Measurements from ENCODE around the gene RAPGEF6.

RAPGEF6 gene

GRCh38 chr5:131575660-131576227, 59.3 kb downstream of the RAPGEF6 start:
- Histone ChIP-seq H3K4me3 (ENCODE audit: low read depth in 1 of 2, low read length in 2 of 2) (no peak overlapping the region), H3K27me3 (ENCODE audit: low read depth, low read length) (no peaks in the 10 kb centered on the region), H3K4me1 (ENCODE audit: control insufficient read depth in 1 of 2, insufficient read depth in 2 of 2, low read length in 2 of 2) (no peaks in the 10 kb centered on the region), H3K27ac (ENCODE audit: low read length) (no peak overlapping the region), H3K9me3 (ENCODE audit: control insufficient read depth in 1 of 2, low read length in 2 of 2) (no peaks in the 10 kb centered on the region), H3K36me3 (ENCODE audit: control insufficient read depth in 1 of 2, insufficient read depth in 2 of 2, low read length in 2 of 2) (no peaks in the 10 kb centered on the region)

GRCh38 chr5:131571669-131572168, 63.3 kb downstream of the RAPGEF6 start:
- Histone ChIP-seq H3K27me3 (ENCODE audit: low read depth, low read length) (no peaks in the 10 kb centered on the region), H3K4me1 (ENCODE audit: control insufficient read depth in 1 of 2, insufficient read depth in 2 of 2, low read length in 2 of 2) (no peaks in the 10 kb centered on the region), H3K4me3 (ENCODE audit: low read depth in 1 of 2, low read length in 2 of 2) (no peak overlapping the region), H3K36me3 (ENCODE audit: control insufficient read depth in 1 of 2, insufficient read depth in 2 of 2, low read length in 2 of 2) (no peaks in the 10 kb centered on the region), H3K27ac (ENCODE audit: low read length) (no peak overlapping the region), H3K9me3 (ENCODE audit: control insufficient read depth in 1 of 2, low read length in 2 of 2) (no peaks in the 10 kb centered on the region)

GRCh38 chr5:131570757-131571156, 64.3 kb downstream of the RAPGEF6 start:
- H3K36me3 ChIP-seq (ENCODE audit: control insufficient read depth in 1 of 2, insufficient read depth in 2 of 2, low read length in 2 of 2), result no peaks in the 10 kb centered on the region
- H3K27me3 ChIP-seq (ENCODE audit: low read depth, low read length), result no peaks in the 10 kb centered on the region
- no peak overlapping the region for H3K4me3 ChIP-seq (ENCODE audit: low read depth in 1 of 2, low read length in 2 of 2)
- no peaks in the 10 kb centered on the region for H3K4me1 ChIP-seq (ENCODE audit: control insufficient read depth in 1 of 2, insufficient read depth in 2 of 2, low read length in 2 of 2)
- H3K9me3 ChIP-seq (ENCODE audit: control insufficient read depth in 1 of 2, low read length in 2 of 2), result no peaks in the 10 kb centered on the region
- no peak overlapping the region for H3K27ac ChIP-seq (ENCODE audit: low read length)

DNA sequence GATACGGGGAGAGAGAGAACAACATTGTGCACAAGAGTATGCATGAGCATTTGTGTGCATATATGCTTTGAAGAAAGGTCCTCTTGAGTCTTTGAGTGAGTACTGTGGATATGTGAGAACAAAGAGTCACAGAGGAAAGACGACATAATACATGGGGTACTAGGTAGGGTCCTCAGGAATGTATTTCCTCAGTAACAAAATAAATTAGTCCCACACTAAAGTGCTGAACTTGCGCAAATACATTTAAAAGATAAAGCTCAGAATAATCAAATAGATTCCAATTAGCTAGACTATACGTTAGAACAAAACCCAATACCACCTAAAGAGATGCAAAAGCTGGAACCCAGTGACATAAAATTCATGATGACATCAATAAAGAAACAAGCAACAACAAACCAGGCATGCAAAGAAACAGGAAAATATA, 70.8 kb downstream of the RAPGEF6 start:
- H3K36me3 ChIP-seq (ENCODE audit: control insufficient read depth in 1 of 2, insufficient read depth in 2 of 2, low read length in 2 of 2), result no peaks in the 10 kb centered on the region
- H3K4me3 ChIP-seq (ENCODE audit: low read depth in 1 of 2, low read length in 2 of 2), result no peak overlapping the region
- H3K9me3 ChIP-seq (ENCODE audit: control insufficient read depth in 1 of 2, low read length in 2 of 2), result no peaks in the 10 kb centered on the region
- no peak overlapping the region for H3K27ac ChIP-seq (ENCODE audit: low read length)
- no peaks in the 10 kb centered on the region for H3K27me3 ChIP-seq (ENCODE audit: low read depth, low read length)
- no peaks in the 10 kb centered on the region for H3K4me1 ChIP-seq (ENCODE audit: control insufficient read depth in 1 of 2, insufficient read depth in 2 of 2, low read length in 2 of 2)

- no peaks in the 10 kb centered on the region for H3K36me3 ChIP-seq (ENCODE audit: control insufficient read depth in 1 of 2, insufficient read depth in 2 of 2, low read length in 2 of 2)
- no peak overlapping the region for H3K4me3 ChIP-seq (ENCODE audit: low read depth in 1 of 2, low read length in 2 of 2)
- no peak overlapping the region for H3K27ac ChIP-seq (ENCODE audit: low read length)
- H3K27me3 ChIP-seq (ENCODE audit: low read depth, low read length), result no peaks in the 10 kb centered on the region
- no peaks in the 10 kb centered on the region for H3K4me1 ChIP-seq (ENCODE audit: control insufficient read depth in 1 of 2, insufficient read depth in 2 of 2, low read length in 2 of 2)
- no peaks in the 10 kb centered on the region for H3K9me3 ChIP-seq (ENCODE audit: control insufficient read depth in 1 of 2, low read length in 2 of 2)
Measured at GRCh38 chr5:131563434-131564228, 71.4 kb downstream of the RAPGEF6 start.

- H3K9me3 ChIP-seq (ENCODE audit: control insufficient read depth in 1 of 2, low read length in 2 of 2), result no peaks in the 10 kb centered on the region
- H3K27ac ChIP-seq (ENCODE audit: low read length), result no peak overlapping the region
- H3K27me3 ChIP-seq (ENCODE audit: low read depth, low read length), result no peaks in the 10 kb centered on the region
- H3K4me3 ChIP-seq (ENCODE audit: low read depth in 1 of 2, low read length in 2 of 2), result no peak overlapping the region
- no peaks in the 10 kb centered on the region for H3K4me1 ChIP-seq (ENCODE audit: control insufficient read depth in 1 of 2, insufficient read depth in 2 of 2, low read length in 2 of 2)
- H3K36me3 ChIP-seq (ENCODE audit: control insufficient read depth in 1 of 2, insufficient read depth in 2 of 2, low read length in 2 of 2), result peaks cover 0 to 2% of the 10 kb centered on the region in 2 donors
Measured at GRCh38 chr5:131550606-131551005, 84.4 kb downstream of the RAPGEF6 start.

DNA sequence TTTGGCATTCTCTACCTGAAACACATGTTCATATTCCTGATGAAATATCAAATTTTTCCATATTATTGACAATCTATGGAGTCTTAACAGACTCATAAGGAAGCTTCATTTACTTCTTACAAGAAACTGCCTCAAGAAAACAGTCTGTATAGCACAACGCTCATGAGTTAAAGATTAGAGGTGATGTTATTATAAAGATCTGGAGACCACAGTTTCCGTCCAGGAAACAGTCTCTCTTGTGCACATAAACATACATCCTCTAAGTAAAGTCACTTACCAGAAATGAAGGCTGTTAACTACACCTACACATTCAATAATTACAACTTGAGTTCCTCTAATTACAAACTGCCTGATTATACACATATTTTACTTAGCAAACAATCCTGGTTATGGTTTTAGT, 86.9 kb downstream of the RAPGEF6 start:
- no peaks in the 10 kb centered on the region for H3K27me3 ChIP-seq (ENCODE audit: low read depth, low read length)
- H3K36me3 ChIP-seq (ENCODE audit: control insufficient read depth in 1 of 2, insufficient read depth in 2 of 2, low read length in 2 of 2), result peaks cover 0 to 2% of the 10 kb centered on the region in 2 donors
- no peaks in the 10 kb centered on the region for H3K4me1 ChIP-seq (ENCODE audit: control insufficient read depth in 1 of 2, insufficient read depth in 2 of 2, low read length in 2 of 2)
- no peak overlapping the region for H3K4me3 ChIP-seq (ENCODE audit: low read depth in 1 of 2, low read length in 2 of 2)
- H3K27ac ChIP-seq (ENCODE audit: low read length), result no peak overlapping the region
- no peaks in the 10 kb centered on the region for H3K9me3 ChIP-seq (ENCODE audit: control insufficient read depth in 1 of 2, low read length in 2 of 2)

DNA sequence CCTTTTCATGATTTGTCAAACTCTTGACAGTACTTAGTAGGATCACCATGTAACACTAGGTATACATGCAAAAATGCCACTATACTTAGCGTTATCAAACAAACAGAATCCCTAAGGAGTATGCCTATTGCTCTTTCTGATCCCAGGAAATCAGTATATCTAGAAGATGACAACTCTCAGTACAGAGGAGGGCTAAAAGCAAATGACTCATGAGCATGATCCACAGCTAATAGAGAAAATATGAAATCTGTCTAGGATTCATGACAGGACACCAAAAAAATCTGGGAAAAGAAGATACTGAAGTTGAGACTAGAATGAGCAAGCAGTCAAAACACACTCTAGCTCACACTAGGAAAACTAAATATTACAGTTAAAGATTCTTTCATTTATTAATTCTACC, 89.2 kb downstream of the RAPGEF6 start:
- Histone ChIP-seq H3K27ac (ENCODE audit: low read length) (no peak overlapping the region), H3K4me1 (ENCODE audit: control insufficient read depth in 1 of 2, insufficient read depth in 2 of 2, low read length in 2 of 2) (no peaks in the 10 kb centered on the region), H3K36me3 (ENCODE audit: control insufficient read depth in 1 of 2, insufficient read depth in 2 of 2, low read length in 2 of 2) (peaks cover 0 to 2% of the 10 kb centered on the region in 2 donors), H3K4me3 (ENCODE audit: low read depth in 1 of 2, low read length in 2 of 2) (no peak overlapping the region), H3K27me3 (ENCODE audit: low read depth, low read length) (no peaks in the 10 kb centered on the region), H3K9me3 (ENCODE audit: control insufficient read depth in 1 of 2, low read length in 2 of 2) (no peaks in the 10 kb centered on the region)

DNA sequence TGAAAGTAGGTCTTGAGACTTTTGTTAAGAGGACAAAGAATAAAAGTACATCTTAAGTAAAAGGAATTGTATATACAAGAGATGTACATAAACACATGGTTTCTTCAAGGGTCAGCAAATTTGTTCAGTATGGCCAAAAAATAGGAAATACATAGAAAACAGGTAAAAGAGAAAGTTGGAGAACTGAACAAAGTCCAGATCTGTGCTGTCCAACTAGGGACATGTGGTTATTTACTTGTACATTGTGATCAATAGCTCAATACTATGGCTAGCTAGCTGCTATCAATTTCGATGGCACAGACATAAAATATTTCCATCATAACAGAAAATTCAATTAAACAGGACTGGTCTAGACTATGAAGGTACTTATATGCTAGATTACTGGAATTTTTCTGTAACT, 92.3 kb downstream of the RAPGEF6 start:
- Histone ChIP-seq H3K4me3 (ENCODE audit: low read depth in 1 of 2, low read length in 2 of 2) (no peak overlapping the region), H3K27ac (ENCODE audit: low read length) (no peak overlapping the region), H3K4me1 (ENCODE audit: control insufficient read depth in 1 of 2, insufficient read depth in 2 of 2, low read length in 2 of 2) (no peaks in the 10 kb centered on the region), H3K9me3 (ENCODE audit: control insufficient read depth in 1 of 2, low read length in 2 of 2) (no peaks in the 10 kb centered on the region), H3K36me3 (ENCODE audit: control insufficient read depth in 1 of 2, insufficient read depth in 2 of 2, low read length in 2 of 2) (peaks cover 0 to 2% of the 10 kb centered on the region in 2 donors), H3K27me3 (ENCODE audit: low read depth, low read length) (no peaks in the 10 kb centered on the region)

GRCh38 chr5:131541762-131542161, 93.3 kb downstream of the RAPGEF6 start:
- no peaks in the 10 kb centered on the region for H3K27me3 ChIP-seq (ENCODE audit: low read depth, low read length)
- no peaks in the 10 kb centered on the region for H3K36me3 ChIP-seq (ENCODE audit: control insufficient read depth in 1 of 2, insufficient read depth in 2 of 2, low read length in 2 of 2)
- H3K4me1 ChIP-seq (ENCODE audit: control insufficient read depth in 1 of 2, insufficient read depth in 2 of 2, low read length in 2 of 2), result peaks cover 0 to 3% of the 10 kb centered on the region in 2 donors
- no peak overlapping the region for H3K4me3 ChIP-seq (ENCODE audit: low read depth in 1 of 2, low read length in 2 of 2)
- H3K9me3 ChIP-seq (ENCODE audit: control insufficient read depth in 1 of 2, low read length in 2 of 2), result no peaks in the 10 kb centered on the region
- H3K27ac ChIP-seq (ENCODE audit: low read length), result no peak overlapping the region

- Histone ChIP-seq H3K27me3 (ENCODE audit: low read depth, low read length) (no peaks in the 10 kb centered on the region), H3K36me3 (ENCODE audit: control insufficient read depth in 1 of 2, insufficient read depth in 2 of 2, low read length in 2 of 2) (no peaks in the 10 kb centered on the region), H3K27ac (ENCODE audit: low read length) (no peak overlapping the region), H3K4me3 (ENCODE audit: low read depth in 1 of 2, low read length in 2 of 2) (no peak overlapping the region), H3K4me1 (ENCODE audit: control insufficient read depth in 1 of 2, insufficient read depth in 2 of 2, low read length in 2 of 2) (peaks cover 0 to 5% of the 10 kb centered on the region in 2 donors), H3K9me3 (ENCODE audit: control insufficient read depth in 1 of 2, low read length in 2 of 2) (no peaks in the 10 kb centered on the region)
Measured at GRCh38 chr5:131541071-131541470, 94.0 kb downstream of the RAPGEF6 start.

Data from muscle layer of duodenum (tissue), 2 donors.